ENCODE measurements around the gene OR6K3.

OR6K3 gene

DNA sequence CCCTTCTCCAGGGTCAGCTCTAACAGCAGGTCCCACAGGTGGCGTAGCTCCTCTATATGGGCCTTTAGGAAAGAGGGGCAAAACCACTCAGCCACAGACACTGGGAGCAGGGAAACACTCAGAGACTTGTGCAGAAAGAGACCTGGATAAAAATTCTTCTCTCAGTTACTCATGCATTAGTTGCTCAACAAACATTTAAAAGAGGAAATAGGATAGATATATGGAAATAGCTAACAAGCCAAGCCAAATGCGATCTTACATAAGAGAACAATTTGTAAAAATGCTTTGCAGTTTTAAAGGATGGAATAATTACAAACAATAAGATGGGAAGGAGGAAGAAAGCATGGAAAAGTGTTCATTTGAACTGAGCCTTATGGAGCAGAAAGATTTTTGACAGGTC lies 38.9 kb downstream of the OR6K3 start:
- Histone ChIP-seq H3K27ac (no peak overlapping the region), H3K9ac (ENCODE audit: insufficient read length) (no peak overlapping the region), H3K4me3 (no peak overlapping the region), H3K9me3 (ENCODE audit: low read depth, low read length) (no peaks in the 10 kb centered on the region), H3K36me3 (ENCODE audit: insufficient read depth, low read length) (no peaks in the 10 kb centered on the region)
- DNase-seq (ENCODE audit: low read depth, low spot score): no peak
- no peak for TF ChIP-seq FOXP2 (optimal IDR thresholded peaks at IDR 0.05; ENCODE audit: control extremely low read depth, extremely low read length, insufficient read depth)
- no peak for TF ChIP-seq POLR2AphosphoS5 (IDR thresholded peaks at IDR 0.05; ENCODE audit: borderline replicate concordance, low read depth, low read length)
- TF ChIP-seq EZH2 (IDR thresholded peaks at IDR 0.05): no peak

DNA sequence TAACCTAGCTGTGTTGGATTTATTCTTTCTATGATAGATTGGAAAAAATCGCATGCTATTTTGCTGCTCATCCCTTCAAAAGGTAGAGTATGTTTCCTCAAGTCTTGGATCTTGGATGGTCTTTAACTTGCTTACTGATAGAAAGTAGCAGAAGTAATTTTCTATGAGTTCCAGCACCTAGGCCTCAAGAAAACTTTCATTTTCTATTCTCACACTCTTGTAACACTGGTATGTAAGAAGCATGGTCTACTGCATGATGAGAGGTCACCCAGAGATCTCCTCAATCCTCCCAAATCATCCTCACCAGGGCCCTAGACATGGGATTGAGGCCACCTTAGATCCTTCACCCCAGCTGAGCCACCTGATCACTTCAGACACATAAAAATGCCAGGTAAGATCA lies 41.2 kb downstream of the OR6K3 start:
- no peak for TF ChIP-seq FOXP2 (optimal IDR thresholded peaks at IDR 0.05; ENCODE audit: control extremely low read depth, extremely low read length, insufficient read depth)
- no peak for TF ChIP-seq EZH2 (IDR thresholded peaks at IDR 0.05)
- no peak for TF ChIP-seq POLR2AphosphoS5 (IDR thresholded peaks at IDR 0.05; ENCODE audit: borderline replicate concordance, low read depth, low read length)
- H3K36me3 ChIP-seq (ENCODE audit: insufficient read depth, low read length): no peaks in the 10 kb centered on the region
- H3K4me3 ChIP-seq: no peak overlapping the region
- H3K9ac ChIP-seq (ENCODE audit: insufficient read length): no peak overlapping the region
- DNase-seq (ENCODE audit: low read depth, low spot score): no peak
- no peak overlapping the region for H3K27ac ChIP-seq
- no peaks in the 10 kb centered on the region for H3K9me3 ChIP-seq (ENCODE audit: low read depth, low read length)

DNA sequence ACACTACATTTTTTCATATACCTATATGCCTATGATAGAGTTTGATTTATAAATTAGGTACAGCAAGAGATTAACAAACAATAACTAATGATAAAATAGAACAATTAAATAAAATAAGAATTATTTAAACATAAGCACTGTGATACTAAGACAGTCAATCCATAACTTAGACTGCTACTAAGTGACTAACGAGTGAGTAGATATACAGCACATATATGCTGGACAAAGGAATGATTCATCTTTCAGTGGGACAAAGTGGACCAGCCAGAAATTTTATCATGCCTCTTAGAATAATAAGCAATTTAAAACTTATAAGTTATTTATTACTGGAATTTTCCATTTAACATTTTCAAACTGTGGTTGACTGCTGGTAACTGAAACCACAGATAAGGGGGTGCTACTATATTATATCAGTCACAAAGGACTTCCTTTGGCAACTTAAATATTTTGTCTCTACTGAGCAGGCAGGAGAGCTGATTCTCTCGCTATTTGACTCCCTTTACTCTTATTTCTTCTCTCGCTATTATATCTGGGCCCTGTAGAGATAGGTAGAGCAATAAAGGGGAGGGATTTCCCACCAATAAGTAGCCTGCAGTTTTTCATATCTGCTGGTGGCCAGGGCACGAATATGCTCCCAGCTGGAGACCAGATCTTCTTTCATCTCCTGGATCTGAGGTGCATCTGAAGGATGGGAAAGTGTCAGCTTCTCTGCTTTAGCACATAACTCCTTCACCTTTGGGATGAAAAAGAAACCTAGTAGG lies 44.8 kb downstream of the OR6K3 start:
- Histone ChIP-seq H3K9me3 (ENCODE audit: low read depth, low read length) (no peaks in the 10 kb centered on the region), H3K36me3 (ENCODE audit: insufficient read depth, low read length) (no peaks in the 10 kb centered on the region), H3K9ac (ENCODE audit: insufficient read length) (no peak overlapping the region), H3K4me3 (no peak overlapping the region), H3K27ac (no peak overlapping the region)
- no peak for DNase-seq (ENCODE audit: low read depth, low spot score)
- no peak for TF ChIP-seq EZH2 (IDR thresholded peaks at IDR 0.05)
- TF ChIP-seq POLR2AphosphoS5 (IDR thresholded peaks at IDR 0.05; ENCODE audit: borderline replicate concordance, low read depth, low read length): no peak
- no peak for TF ChIP-seq FOXP2 (optimal IDR thresholded peaks at IDR 0.05; ENCODE audit: control extremely low read depth, extremely low read length, insufficient read depth)

DNA sequence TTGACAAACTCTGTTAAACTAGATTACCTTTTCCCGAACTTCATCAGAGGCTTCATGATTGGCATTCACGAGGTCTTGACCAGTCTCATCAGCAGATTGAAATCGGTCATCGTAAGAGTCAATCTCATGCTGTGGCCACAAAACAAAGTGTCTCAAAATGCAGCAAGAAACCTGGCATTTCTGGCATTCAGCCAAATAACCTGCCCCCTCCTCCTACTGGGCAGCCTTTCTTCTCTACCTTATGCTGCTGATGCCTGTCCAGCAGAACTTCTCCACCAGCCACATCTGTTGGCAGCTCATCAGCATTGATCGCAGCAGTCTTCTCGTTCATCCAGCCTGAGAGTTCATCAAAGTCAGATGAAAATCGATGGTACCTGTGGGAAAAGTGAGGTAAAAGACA lies 46.2 kb downstream of the OR6K3 start:
- Histone ChIP-seq H3K4me3 (no peak overlapping the region), H3K9ac (ENCODE audit: insufficient read length) (no peak overlapping the region), H3K27ac (no peak overlapping the region), H3K36me3 (ENCODE audit: insufficient read depth, low read length) (no peaks in the 10 kb centered on the region), H3K9me3 (ENCODE audit: low read depth, low read length) (no peaks in the 10 kb centered on the region)
- DNase-seq (ENCODE audit: low read depth, low spot score): no peak
- TF ChIP-seq EZH2 (IDR thresholded peaks at IDR 0.05) (no peak), POLR2AphosphoS5 (IDR thresholded peaks at IDR 0.05; ENCODE audit: borderline replicate concordance, low read depth, low read length) (no peak), FOXP2 (optimal IDR thresholded peaks at IDR 0.05; ENCODE audit: control extremely low read depth, extremely low read length, insufficient read depth) (no peak)

Data from SK-N-MC (cell line).